HG03378 (cell line): ENCODE measurements around the gene RPL15.

Experiments
- ATAC-seq: cut with Tn5 transposase; IDR thresholded peaks from one replicate; pipeline ENCODE4 v1.9.1; 2021; ENCODE audit warnings: mild to moderate bottlenecking, moderate library complexity; ENCODE audit not compliant: unreplicated experiment

Gene RPL15

DNA sequence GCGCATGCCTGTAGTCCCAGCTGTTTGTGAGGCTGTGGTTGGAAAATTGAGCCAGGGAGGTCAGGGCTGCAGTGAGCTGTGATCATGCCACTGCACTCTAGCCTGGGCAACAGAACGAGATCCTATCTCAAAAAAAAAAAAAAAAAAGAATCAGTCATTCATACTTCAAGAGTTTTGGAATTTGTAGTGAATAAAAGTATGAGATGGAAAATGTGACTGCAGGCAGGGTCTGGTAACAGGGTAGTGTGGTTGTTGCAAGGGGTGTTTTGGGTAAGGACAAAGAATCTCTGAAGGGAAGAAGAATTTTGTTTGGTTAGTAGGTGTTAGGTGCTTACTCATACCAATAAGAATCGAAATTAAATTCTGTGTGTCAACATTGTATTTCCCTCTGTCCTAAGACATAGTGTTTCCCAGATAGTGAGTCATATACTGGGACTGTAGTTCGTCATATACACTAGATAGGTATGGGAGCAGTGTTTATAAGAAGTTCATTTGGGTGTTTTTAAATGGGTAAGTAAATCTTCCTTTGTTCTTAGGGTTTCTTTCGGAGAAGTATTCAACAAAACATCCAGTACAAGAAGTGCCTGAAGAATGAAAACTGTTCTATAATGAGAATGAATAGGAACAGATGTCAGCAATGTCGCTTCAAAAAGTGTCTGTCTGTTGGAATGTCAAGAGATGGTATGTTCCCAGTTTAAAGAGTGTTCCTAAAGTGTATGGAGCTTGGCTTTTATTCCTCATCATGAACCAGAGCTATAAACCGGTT lies 42.4 kb downstream of the RPL15 start:
- ATAC-seq: peak; percentile 53

DNA sequence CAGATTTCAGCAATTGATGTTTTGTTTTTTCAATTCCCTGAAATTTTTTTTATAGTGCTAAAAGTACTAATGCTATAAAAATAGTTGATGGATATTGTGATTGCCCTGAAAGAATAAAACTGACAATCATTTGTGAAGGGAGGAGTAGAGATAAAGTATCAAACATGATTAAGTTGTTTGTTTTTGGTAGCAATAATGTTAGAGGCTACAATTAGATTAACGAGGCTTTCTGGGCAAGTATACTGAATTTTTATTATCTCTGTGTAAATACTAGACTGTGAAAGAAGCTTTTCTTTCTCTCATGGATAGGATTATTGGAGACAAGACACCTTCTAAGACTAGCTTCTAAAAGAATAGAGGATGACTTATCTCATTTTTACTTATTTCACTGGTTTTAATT lies 43.7 kb downstream of the RPL15 start:
- ATAC-seq: no peak

DNA sequence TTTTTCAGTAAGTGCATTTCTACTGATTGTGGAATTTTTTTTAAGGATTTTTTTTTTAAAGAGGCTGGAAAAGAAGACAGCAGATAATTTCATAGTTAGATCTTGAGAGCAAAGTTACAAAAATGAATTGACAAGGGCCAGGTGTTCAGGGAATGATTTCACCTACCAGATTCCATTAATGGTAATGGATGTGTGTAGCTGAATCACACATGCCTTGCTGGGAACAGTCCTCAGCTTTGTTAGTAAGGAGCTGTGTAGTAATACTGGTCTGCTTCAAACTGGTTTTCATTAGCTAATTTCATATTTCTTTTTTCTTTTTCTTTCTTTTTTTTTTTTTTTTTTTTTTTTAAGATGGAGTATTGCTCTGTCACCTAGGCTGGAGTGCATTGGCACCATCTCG lies 44.1 kb downstream of the RPL15 start:
- no peak for ATAC-seq

DNA sequence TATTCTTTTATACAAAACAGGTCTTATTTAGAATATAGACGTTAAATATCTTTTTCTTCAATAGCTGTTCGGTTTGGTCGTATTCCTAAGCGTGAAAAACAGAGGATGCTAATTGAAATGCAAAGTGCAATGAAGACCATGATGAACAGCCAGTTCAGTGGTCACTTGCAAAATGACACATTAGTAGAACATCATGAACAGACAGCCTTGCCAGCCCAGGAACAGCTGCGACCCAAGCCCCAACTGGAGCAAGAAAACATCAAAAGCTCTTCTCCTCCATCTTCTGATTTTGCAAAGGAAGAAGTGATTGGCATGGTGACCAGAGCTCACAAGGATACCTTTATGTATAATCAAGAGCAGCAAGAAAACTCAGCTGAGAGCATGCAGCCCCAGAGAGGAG lies 45.0 kb downstream of the RPL15 start:
- no peak for ATAC-seq

DNA sequence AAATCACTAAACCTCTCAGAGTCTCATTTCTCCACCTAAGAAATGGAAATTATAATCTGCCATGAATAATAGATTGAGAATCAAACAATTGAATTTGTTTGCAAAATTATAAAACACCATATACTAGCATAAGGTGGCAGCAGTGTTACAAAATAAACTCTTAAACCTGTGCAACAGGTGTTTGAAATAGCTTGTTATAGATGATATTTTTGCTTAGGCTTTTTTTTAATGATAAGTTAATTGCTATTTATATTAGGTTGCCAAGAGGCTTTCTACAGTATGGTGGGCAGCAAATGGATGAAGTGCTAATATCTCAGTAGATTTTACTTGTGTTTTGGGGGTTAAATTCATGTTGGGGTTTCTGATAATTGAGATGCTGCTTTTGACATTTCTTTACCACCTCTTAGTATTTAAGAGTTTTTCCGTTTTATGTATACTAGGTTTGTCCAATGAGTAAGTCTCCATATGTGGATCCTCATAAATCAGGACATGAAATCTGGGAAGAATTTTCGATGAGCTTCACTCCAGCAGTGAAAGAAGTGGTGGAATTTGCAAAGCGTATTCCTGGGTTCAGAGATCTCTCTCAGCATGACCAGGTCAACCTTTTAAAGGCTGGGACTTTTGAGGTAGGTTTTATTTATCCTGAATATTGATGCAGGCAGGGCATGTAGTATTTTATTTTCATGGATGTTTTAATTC lies 47.8 kb downstream of the RPL15 start:
- no peak for ATAC-seq

DNA sequence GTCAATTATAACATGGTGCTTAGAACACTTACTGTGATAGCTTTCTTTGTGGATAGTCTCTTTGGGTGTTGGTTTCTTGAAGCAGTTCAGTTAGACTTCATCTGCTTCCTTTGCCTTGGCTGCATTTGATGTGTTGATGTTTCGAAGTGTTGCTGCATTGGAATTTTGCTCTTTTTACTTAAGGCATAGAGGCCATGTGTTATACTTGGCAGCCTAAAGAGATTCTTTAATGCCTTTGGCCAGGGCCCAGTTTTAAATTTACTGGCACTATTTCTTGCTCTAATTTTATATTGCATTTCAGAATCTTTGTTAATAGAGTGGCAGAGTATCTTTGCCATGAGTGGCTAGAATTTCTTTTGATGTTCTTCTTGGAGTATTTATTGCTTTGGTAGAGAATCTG lies 49.4 kb downstream of the RPL15 start:
- ATAC-seq: no peak

DNA sequence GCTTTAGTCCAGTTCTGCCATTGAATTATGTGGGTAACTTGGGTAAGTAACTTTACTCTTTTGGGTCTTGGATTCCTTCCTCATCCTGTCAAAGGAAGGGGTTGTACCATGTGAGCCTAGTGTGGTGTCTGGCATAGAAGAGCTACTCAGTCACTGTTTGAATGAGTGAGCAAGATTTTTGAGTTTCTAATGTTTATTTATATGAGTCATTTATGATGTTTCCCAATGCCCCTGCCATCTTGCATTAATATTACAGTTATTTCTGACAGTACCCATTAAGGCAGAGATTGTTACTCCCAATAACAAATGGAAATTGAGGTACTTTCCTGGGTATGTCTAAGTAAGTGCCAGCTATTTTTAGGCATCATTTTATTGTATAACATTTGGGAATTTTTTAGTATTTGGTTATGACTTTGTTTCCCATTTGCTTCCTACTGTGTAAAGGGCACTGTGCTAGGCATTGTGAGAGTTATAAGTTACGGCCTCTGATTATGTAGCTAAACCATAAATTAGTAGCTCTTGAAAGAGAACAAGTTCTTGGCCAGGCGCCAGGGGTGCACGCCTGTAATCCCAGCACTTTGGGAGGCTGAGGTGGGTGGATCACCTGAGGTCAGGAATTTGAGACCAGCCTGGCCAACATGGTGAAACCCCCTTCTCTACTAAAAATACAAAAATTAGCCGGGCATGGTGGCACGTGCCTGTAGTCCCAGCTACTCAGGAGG lies 51.7 kb downstream of the RPL15 start:
- no peak for ATAC-seq

DNA sequence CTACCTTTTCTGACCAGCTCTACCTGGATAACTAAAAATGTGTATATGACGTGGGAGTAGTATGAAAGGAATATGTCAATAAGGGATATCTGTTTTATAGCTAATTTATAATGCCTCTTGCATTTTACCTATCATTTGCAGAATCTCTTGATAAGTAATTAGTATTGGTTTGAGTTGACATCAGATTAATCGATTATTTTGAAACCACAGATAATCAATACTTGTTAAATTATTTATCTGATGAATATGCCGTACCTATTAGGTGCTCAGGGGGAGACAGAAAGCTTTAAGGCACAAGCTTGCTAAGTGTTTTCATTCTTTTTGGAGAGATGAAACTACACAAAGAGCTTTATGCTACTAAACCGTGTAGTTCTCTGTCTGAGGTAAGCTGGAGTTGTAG lies 52.5 kb downstream of the RPL15 start:
- no peak for ATAC-seq
